NCI-H82 (cell line): ENCODE results near the gene DSG2.
"Not testable (repeated sequence)": the region's sequence is repeated elsewhere in the genome, so short reads cannot be mapped to it uniquely, and the experiment has no call there.

ENCODE experiments used
- DNase-seq: peaks from one replicate; lab custom pipeline; 2025; lab: John Stamatoyannopoulos, UW

The DSG2 gene

GRCh38 chr18:31500051-31500688, 2.2 kb downstream of the DSG2 start:
- DNase-seq = peak; percentile 4

- no peak for DNase-seq
Observed at GRCh38 chr18:31503011-31503410, 5.0 kb downstream of the DSG2 start.

GRCh38 chr18:31504455-31505147, 6.6 kb downstream of the DSG2 start:
- DNase-seq = no peak

- no peak for DNase-seq
Observed at GRCh38 chr18:31505156-31505555, 7.2 kb downstream of the DSG2 start.

GRCh38 chr18:31506024-31506742, 8.2 kb downstream of the DSG2 start:
- DNase-seq = no peak

GRCh38 chr18:31507124-31507523, 9.1 kb downstream of the DSG2 start:
- DNase-seq = not testable (repeated sequence)

GRCh38 chr18:31508781-31509180, 10.8 kb downstream of the DSG2 start:
- no peak for DNase-seq

GRCh38 chr18:31509571-31509970, 11.6 kb downstream of the DSG2 start:
- no peak for DNase-seq

GRCh38 chr18:31510319-31510718, 12.3 kb downstream of the DSG2 start:
- DNase-seq = no peak

- DNase-seq = peak; percentile 28
Observed at GRCh38 chr18:31511098-31511497, 13.1 kb downstream of the DSG2 start.

GRCh38 chr18:31512203-31512764, 14.3 kb downstream of the DSG2 start:
- DNase-seq = no peak

GRCh38 chr18:31513189-31513935, 15.4 kb downstream of the DSG2 start:
- no peak for DNase-seq

- DNase-seq = no peak
Observed at GRCh38 chr18:31516437-31516836, 18.5 kb downstream of the DSG2 start.

GRCh38 chr18:31526374-31526773, 28.4 kb downstream of the DSG2 start:
- no peak for DNase-seq

GRCh38 chr18:31533236-31533635, 35.3 kb downstream of the DSG2 start:
- DNase-seq = peak; percentile 9

- no peak for DNase-seq
Observed at GRCh38 chr18:31538837-31539236, 40.9 kb downstream of the DSG2 start.

GRCh38 chr18:31546476-31546875, 48.5 kb downstream of the DSG2 start:
- DNase-seq = no peak

GRCh38 chr18:31548853-31549252, 50.9 kb downstream of the DSG2 start:
- DNase-seq = no peak

GRCh38 chr18:31549416-31549815, 51.4 kb downstream of the DSG2 start:
- DNase-seq = no peak

- DNase-seq = no peak
Observed at GRCh38 chr18:31551883-31552282, 53.9 kb downstream of the DSG2 start.

- DNase-seq = peak; percentile 22
Observed at GRCh38 chr18:31553800-31554199, 55.8 kb downstream of the DSG2 start.

GRCh38 chr18:31554776-31555175, 56.8 kb downstream of the DSG2 start:
- no peak for DNase-seq
